ENCODE results near the gene PUM2.

- TF ChIP-seq CTCF (IDR thresholded peaks at IDR 0.05): no peak
- no peak for TF ChIP-seq EP300 (IDR thresholded peaks at IDR 0.05)
Observed at GRCh38 chr2:20231598-20232026, 119.0 kb downstream of the PUM2 start.

All from sigmoid colon (tissue), 4 donors.